A673 (cell line): ENCODE measurements around the gene ADA.
"Not testable (repeated sequence)": the region's sequence is repeated elsewhere in the genome, so short reads cannot be mapped to it uniquely, and the experiment has no call there.

Experiments used
- CTCF ChIP-seq: fragments of 300-800, 200-600 bp; sonication (generic); conservative IDR thresholded peaks from 2 replicates; pipeline ENCODE4 v1.5.1; 2017; ENCODE audit warnings: low read depth, mild to moderate bottlenecking, antibody characterized with exemption, low read length, moderate library complexity, mixed read lengths
- EZH2 ChIP-seq: fragments of 200-600 bp; sonication (generic); IDR thresholded peaks from 2 replicates; pipeline ENCODE4 v1.6.1; 2017; ENCODE audit warnings: borderline replicate concordance, low read depth, mild to moderate bottlenecking, mixed read lengths, antibody characterized with exemption, low read length; ENCODE audit not compliant: poor library complexity, severe bottlenecking

DNA sequence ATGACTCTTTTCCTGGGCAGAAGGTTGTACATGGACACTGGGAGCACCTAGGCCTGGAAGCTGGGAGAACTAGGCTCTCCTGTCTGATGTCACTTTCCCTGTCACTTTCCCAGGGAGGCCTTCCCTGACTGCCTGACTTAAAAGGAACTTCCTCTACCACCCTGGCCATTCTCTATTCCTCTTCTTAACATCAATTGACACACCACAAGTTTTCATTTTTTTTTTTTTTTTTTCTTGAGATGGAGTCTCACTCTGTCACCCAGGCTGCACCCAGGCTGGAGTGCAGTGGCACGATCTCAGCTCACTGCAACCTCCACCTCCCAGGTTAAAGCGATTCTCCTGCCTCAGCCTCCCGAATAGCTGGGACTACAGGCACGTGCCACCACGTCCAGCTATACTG lies 45.5 kb upstream of the ADA start:
- TF ChIP-seq CTCF, EZH2: not testable (repeated sequence)
